HFFc6 (cell line): ENCODE data around the gene KIF25. TPM values are rescaled to one million over a fixed set of nuclear protein-coding genes. Genes with fewer than 3 reads are reported as not detected.
"Not testable (repeated sequence)": the region's sequence is repeated elsewhere in the genome, so short reads cannot be mapped to it uniquely, and the experiment has no call there.

Experiments used
- DNase-seq: peaks from one replicate; pipeline ENCODE4 v3.0.0-alpha.2; 2018
- H3K27ac Mint-ChIP-seq: 2 replicates; pipeline ENCODE4 v1.8.0; 2020; ENCODE audit warnings: mild to moderate bottlenecking, mixed read lengths
- H3K27me3 Mint-ChIP-seq: 2 replicates; pipeline ENCODE4 v1.8.0; 2021; ENCODE audit warnings: mild to moderate bottlenecking, moderate library complexity, mixed read lengths; ENCODE audit not compliant: insufficient read depth
- H3K36me3 Mint-ChIP-seq: 2 replicates; pipeline ENCODE4 v1.8.0; 2021; ENCODE audit warnings: low read depth, mixed read lengths
- H3K4me1 Mint-ChIP-seq: 2 replicates; pipeline ENCODE4 v1.8.0; 2020; ENCODE audit warnings: low read depth, mixed read lengths
- H3K4me3 Mint-ChIP-seq: 2 replicates; pipeline ENCODE4 v1.8.0; 2020; ENCODE audit warnings: mild to moderate bottlenecking, moderate library complexity, mixed read lengths
- H3K9me3 Mint-ChIP-seq: 2 replicates; pipeline ENCODE4 v1.8.0; 2020; ENCODE audit warnings: mild to moderate bottlenecking, mixed read lengths
- total RNA-seq, 6 experiments: library from RNA; stranded (reverse); fragmentation: NEBNext Ultra II Directional; extraction: Animal tissue kit (Norgen Biotek cat#: 25700); gene quantifications; 2 replicates in 1 of 6; 3 replicates in 5 of 6; pipeline ENCODE4 v1.2.3, GENCODE V29; 2021
- TF ChIP-seq, protein P1 (sequence below): fragments of 200-600 bp; sonication (generic); IDR thresholded peaks from 2 replicates; pipeline ENCODE4 v1.5.0; 2021; ENCODE audit warnings: antibody characterized with exemption, mild to moderate bottlenecking

Gene KIF25
- total RNA-seq, 6 experiments from 2014 or later: not detected

DNA sequence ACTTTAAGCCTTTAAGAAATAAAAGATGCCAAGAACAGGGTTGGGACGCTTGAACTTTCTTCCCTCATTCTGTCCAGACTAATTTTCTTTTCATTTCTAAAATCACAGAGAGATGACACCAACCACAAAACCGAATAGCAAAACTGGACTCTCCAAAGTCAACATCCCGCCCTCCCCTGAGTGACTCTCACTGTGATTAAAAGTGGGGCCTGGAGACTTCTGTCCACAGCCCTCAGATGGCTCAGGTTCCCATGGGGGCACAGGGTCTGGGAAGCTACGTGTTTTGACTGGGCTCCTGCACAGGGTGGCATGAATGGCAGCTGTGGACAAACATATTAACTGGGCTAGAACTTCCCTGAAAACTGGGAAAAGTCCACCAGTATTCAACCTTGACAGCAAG is 75.3 kb downstream of the KIF25 start:
- H3K27ac Mint-ChIP-seq: no peak overlapping the region
- TF ChIP-seq, protein P1, sequence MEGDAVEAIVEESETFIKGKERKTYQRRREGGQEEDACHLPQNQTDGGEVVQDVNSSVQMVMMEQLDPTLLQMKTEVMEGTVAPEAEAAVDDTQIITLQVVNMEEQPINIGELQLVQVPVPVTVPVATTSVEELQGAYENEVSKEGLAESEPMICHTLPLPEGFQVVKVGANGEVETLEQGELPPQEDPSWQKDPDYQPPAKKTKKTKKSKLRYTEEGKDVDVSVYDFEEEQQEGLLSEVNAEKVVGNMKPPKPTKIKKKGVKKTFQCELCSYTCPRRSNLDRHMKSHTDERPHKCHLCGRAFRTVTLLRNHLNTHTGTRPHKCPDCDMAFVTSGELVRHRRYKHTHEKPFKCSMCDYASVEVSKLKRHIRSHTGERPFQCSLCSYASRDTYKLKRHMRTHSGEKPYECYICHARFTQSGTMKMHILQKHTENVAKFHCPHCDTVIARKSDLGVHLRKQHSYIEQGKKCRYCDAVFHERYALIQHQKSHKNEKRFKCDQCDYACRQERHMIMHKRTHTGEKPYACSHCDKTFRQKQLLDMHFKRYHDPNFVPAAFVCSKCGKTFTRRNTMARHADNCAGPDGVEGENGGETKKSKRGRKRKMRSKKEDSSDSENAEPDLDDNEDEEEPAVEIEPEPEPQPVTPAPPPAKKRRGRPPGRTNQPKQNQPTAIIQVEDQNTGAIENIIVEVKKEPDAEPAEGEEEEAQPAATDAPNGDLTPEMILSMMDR: no peak
- no peak overlapping the region for H3K4me3 Mint-ChIP-seq
- H3K9me3 Mint-ChIP-seq: peaks cover 8% of the 10 kb centered on the region
- H3K36me3 Mint-ChIP-seq: no peaks in the 10 kb centered on the region
- no peaks in the 10 kb centered on the region for H3K4me1 Mint-ChIP-seq
- peaks cover 9% of the 10 kb centered on the region for H3K27me3 Mint-ChIP-seq
- no peak for DNase-seq

DNA sequence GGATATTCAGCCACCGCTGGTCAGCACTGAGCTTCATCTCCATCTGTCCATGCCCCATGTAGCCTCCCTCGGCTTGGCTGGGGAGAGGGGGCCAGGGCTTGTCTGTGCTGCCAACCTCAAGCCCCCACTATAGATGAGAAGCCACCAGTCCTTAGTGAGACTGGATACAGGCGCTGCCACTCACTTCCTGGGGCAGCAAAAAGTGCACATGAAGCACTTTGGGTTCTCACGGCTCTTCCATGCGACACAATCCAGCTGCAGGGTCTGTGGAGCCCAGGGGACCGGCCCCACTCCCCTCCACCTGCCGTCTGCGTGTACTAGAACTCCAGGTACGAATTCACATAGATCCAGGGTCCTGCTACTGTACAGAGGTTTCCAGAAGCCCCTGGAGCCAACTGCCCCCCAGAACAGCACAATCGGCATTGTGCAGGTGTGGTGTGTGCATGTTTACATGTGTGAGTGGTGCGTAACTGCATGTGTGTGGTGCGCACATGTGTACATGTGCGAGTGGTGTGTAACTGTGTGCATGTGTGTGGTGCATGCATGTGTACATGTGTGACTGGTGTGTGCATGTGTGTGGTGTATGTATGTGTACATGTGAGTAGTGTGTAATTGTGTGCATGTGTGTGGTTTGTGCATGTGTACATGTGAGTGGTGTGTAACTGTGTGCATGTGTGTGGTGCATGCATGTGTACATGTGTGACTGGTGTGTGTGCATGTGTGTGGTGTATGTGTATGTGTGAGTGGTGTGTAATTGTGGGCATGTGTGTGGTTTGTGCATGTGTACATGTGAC is 76.7 kb downstream of the KIF25 start:
- no peak for DNase-seq
- TF ChIP-seq, protein P1: no peak
- H3K27me3 Mint-ChIP-seq: peaks cover 9% of the 10 kb centered on the region
- H3K36me3 Mint-ChIP-seq: no peaks in the 10 kb centered on the region
- H3K27ac Mint-ChIP-seq: no peak overlapping the region
- H3K4me3 Mint-ChIP-seq: no peak overlapping the region
- H3K4me1 Mint-ChIP-seq: no peaks in the 10 kb centered on the region
- peaks cover 8% of the 10 kb centered on the region for H3K9me3 Mint-ChIP-seq

DNA sequence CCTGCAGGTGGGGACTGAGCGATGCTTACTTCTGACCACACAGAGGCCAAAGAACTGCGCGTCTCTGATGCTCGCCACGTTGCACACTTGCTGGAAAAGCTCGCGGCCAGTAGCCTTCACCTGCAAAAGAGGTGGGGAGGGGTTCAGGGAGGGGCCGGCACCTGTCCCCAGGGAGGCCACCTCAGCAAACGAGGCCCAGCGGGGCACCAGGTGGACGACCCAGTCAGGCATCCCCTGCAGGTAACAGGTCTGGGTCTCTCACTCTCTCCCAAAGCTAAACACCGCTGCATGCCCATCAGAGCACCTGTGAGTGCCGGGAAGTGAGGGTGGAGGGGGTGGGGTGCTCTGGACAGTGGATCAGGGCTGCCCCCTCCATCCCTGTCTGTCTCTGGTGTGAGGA is 77.7 kb downstream of the KIF25 start:
- TF ChIP-seq, protein P1: no peak
- no peaks in the 10 kb centered on the region for H3K36me3 Mint-ChIP-seq
- no peak overlapping the region for H3K4me3 Mint-ChIP-seq
- H3K4me1 Mint-ChIP-seq: no peaks in the 10 kb centered on the region
- peaks cover 8% of the 10 kb centered on the region for H3K9me3 Mint-ChIP-seq
- DNase-seq: no peak
- H3K27me3 Mint-ChIP-seq: no peaks in the 10 kb centered on the region; the same call in 1 of the 2 replicates
- H3K27ac Mint-ChIP-seq: no peak overlapping the region

DNA sequence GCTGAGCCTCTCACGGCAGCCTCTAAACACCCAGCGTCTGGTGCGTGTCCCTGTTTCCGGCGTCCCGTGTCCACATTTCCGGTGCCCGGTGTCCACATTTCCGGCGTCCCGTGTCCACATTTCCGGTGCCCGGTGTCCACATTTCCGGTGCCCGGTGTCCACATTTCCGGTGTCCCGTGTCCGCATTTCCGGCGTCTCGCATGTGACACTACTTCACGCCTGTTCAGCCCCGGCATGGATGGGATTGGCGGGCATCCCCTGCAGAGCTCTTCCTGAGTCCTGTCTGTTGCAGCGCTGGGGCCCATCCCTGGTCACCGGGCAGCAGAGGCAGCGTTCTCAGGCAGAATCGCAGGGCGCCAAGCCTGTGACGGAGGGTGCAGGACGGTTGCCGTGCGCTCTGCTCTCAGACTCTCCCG is 78.3 kb downstream of the KIF25 start:
- Mint-ChIP-seq H3K4me1 (no peaks in the 10 kb centered on the region), H3K27me3 (no peaks in the 10 kb centered on the region; the same call in 1 of the 2 replicates), H3K27ac (no peak overlapping the region), H3K4me3 (no peak overlapping the region), H3K9me3 (peaks cover 8% of the 10 kb centered on the region), H3K36me3 (no peaks in the 10 kb centered on the region)
- DNase-seq: no peak
- TF ChIP-seq, protein P1: no peak

DNA sequence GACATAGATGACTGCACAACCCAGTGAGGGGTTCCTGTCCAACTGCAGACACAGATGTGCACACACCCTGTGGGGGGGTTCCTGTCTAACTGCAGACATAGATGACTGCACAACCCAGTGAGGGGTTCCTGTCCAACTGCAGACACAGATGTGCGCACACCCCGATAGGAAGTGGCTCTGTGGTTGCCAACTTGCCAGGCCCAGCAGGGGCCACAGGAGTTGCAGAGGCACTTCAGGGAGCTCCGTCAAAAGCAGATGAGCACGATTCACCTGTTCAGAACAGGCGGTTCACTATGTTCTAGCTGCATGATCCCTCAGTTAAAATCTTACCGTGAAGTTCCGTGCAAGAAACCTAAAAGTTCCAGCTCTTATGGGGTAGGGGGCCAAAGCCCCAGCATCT is 79.9 kb downstream of the KIF25 start:
- not testable (repeated sequence) for H3K4me1 Mint-ChIP-seq, H3K4me3 Mint-ChIP-seq, H3K27ac Mint-ChIP-seq, H3K9me3 Mint-ChIP-seq, H3K27me3 Mint-ChIP-seq, H3K36me3 Mint-ChIP-seq, DNase-seq

DNA sequence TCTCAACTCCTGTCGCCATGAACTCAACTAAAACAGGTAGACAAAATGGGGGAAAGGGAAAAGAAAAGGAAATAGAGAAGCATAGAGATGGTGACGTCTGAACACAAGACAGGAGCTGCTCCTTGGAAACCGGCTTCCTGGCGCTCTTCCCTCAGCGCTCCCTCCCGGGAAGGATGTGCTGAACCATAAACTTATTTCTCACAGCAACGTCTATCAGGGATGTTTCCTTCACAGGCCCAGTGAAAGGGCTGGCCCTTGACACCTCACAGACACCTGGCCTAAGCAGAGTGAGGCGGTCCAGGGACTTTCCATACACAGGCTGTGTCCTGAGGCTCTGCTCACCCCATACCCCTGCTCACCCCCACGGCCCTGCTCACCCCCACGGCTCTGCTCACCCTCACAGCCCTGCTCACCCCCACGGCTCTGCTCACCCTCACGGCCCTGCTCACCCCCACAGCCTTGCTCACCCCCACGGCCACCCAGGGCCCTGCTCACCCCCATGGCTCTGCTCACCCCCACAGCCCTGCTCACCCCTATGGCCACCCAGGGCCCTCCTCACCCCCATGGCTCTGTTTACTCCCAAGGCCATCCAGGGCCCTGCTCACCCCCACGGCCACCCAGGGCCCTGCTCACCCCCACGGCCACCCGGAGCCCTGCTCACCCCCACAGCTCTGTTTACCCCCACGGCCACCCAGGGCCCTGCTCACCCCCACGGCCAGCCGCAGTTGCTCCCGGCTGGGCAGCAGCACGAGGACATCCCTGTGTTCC is 80.9 kb downstream of the KIF25 start:
- peaks cover 3% of the 10 kb centered on the region for H3K27me3 Mint-ChIP-seq
- no peak overlapping the region for H3K27ac Mint-ChIP-seq

More for the DNA sequence above, 80.9 kb downstream of the KIF25 start:
- Mint-ChIP-seq H3K36me3 (no peaks in the 10 kb centered on the region), H3K9me3 (peaks cover 8% of the 10 kb centered on the region), H3K4me1 (no peaks in the 10 kb centered on the region), H3K4me3 (no peak overlapping the region)
- TF ChIP-seq, protein P1: no peak
- no peak for DNase-seq
